Esophagus mucosa (tissue), 1 donor: ENCODE data around the gene GPR173. TPM values are rescaled to one million over a fixed set of nuclear protein-coding genes. Genes with fewer than 3 reads are reported as not detected.

Source experiments
- ATAC-seq: fragments of 200-7000 bp; cut with Tn5 transposase; one replicate; pipeline ENCODE4 v1.9.1; 2020
- total RNA-seq: library from RNA; stranded (reverse); gene quantifications from one replicate; pipeline ENCODE4 v1.2.4, GENCODE V29; 2023
- donor health status: DM: yes; HTN: yes; CAD: no.

Gene GPR173
- total RNA-seq, 1 donor from 2014 or later = 0.08 TPM

GRCh38 chrX:53089925-53090324, 41.3 kb downstream of the GPR173 start:
- ATAC-seq = no peak

GRCh38 chrX:53091354-53091753, 42.8 kb downstream of the GPR173 start:
- no peak for ATAC-seq

GRCh38 chrX:53093177-53093655, 44.6 kb downstream of the GPR173 start:
- peak; percentile 81 for ATAC-seq

- peak; percentile 94 for ATAC-seq
Measured at GRCh38 chrX:53093748-53094581, 45.4 kb downstream of the GPR173 start, which contains the start of gene KANTR. Gene KANTR (plus strand): TSS chrX:53094142. CDS start chrX:53124273, 30,131 bp downstream.

- ATAC-seq = no peak
Measured at GRCh38 chrX:53094582-53094905, 46.0 kb downstream of the GPR173 start.

- ATAC-seq = no peak
Measured at GRCh38 chrX:53095796-53096195, 47.2 kb downstream of the GPR173 start.

- ATAC-seq = no peak
Measured at GRCh38 chrX:53114864-53115549, 66.4 kb downstream of the GPR173 start.

- peak; percentile 28 for ATAC-seq
Measured at GRCh38 chrX:53115550-53115874, 66.9 kb downstream of the GPR173 start.

GRCh38 chrX:53116101-53116500, 67.5 kb downstream of the GPR173 start:
- no peak for ATAC-seq

- no peak for ATAC-seq
Measured at GRCh38 chrX:53122013-53122412, 73.4 kb downstream of the GPR173 start.

- ATAC-seq = no peak
Measured at GRCh38 chrX:53125506-53125905, 76.9 kb downstream of the GPR173 start.

- ATAC-seq = no peak
Measured at GRCh38 chrX:53126377-53126776, 77.8 kb downstream of the GPR173 start.

GRCh38 chrX:53128097-53128749, 79.6 kb downstream of the GPR173 start:
- ATAC-seq = no peak

Other genes starting within 250 kb of the GPR173 start
- not detected for gene XAGE5, start 237.5 kb upstream of the GPR173 start, total RNA-seq
- gene XAGE3, start 180.7 kb upstream of the GPR173 start, total RNA-seq = not detected
- 5.7 TPM for gene FAM156B, start 151.5 kb upstream of the GPR173 start, total RNA-seq
- 6.8 TPM for gene FAM156A, start 90.3 kb upstream of the GPR173 start, total RNA-seq
- gene TSPYL2, start 33.6 kb downstream of the GPR173 start, total RNA-seq = 2.5 TPM
- gene KANTR, start 45.4 kb downstream of the GPR173 start, total RNA-seq = 6.6 TPM
- 73.6 TPM for gene KDM5C, start 176.4 kb downstream of the GPR173 start, total RNA-seq
- 10.6 TPM for gene IQSEC2, start 232.8 kb downstream of the GPR173 start, total RNA-seq